Body of pancreas (tissue), 4 donors: ENCODE data around the gene FAM131C. TPM values are rescaled to one million over a fixed set of nuclear protein-coding genes. Genes with fewer than 3 reads are reported as not detected.
"Not testable (repeated sequence)": the region's sequence is repeated elsewhere in the genome, so short reads cannot be mapped to it uniquely, and the experiment has no call there.

Experiments
- ATAC-seq: fragments of 150-250 bp; one replicate; pipeline ENCODE4 v1.9.1; 2016
- DNase-seq, 4 donors: peaks; one replicate each; pipeline ENCODE4 v3.0.0-alpha.2; 2019
- H3K27ac ChIP-seq, 4 donors: fragments of 200-600 bp; sonication (generic); 1 replicate in 3 of 4; 2 replicates in 1 of 4; pipeline versions ENCODE4 v1.5.1 to v1.6.1; 2016 to 2019; ENCODE audit warnings: mild to moderate bottlenecking in 1 of 4, mixed read lengths in 1 of 4, moderate library complexity in 1 of 4
- H3K27me3 ChIP-seq, 2 donors: fragments of 200-600 bp; sonication (generic); one replicate each; pipeline ENCODE4 v1.6.0; 2016; ENCODE audit warnings: mild to moderate bottlenecking in 1 of 2
- H3K36me3 ChIP-seq, 2 donors: fragments of 200-600 bp; sonication (generic); replicated peaks in 1 of 2; 2 replicates each; pipeline ENCODE4 v1.5.1; 2016; ENCODE audit warnings: low read depth in 2 of 2; ENCODE audit not compliant: insufficient read depth in 1 of 2
- H3K4me1 ChIP-seq: fragments of 200-600 bp; sonication (generic); one replicate; pipeline ENCODE4 v1.6.0; 2016
- H3K4me3 ChIP-seq, 2 donors: fragments of 200-600 bp; sonication (generic); 1 replicate in 1 of 2; 2 replicates in 1 of 2; pipeline ENCODE4 v1.5.1; 2016 to 2019
- H3K9me3 ChIP-seq, 3 donors: fragments of 200-600 bp; sonication (generic); 1 replicate in 2 of 3; 2 replicates in 1 of 3; pipeline ENCODE4 v1.5.1; 2016
- POLR2A ChIP-seq, 3 donors: fragments of 450-650 bp; IDR thresholded peaks; one replicate each; pipeline ENCODE4 v1.6.1; 2016; ENCODE audit warnings: antibody characterized with exemption in 3 of 3, mild to moderate bottlenecking in 2 of 3
- WGBS, 2 donors: methylation state at CpG; one replicate each; pipeline ENCODE4 v1.1.5; 2017; 5-methylcytosine and 5-hydroxymethylcytosine counted together
- intact Hi-C: fragments of 100-400 bp; cut with DNase I; formaldehyde crosslinking; loops from one replicate; pipeline ENCODE4 v1.15.1; 2023
- total RNA-seq, 2 donors: library from RNA; depleted of rRNA; stranded (reverse); fragments of >200 nt; gene quantifications; one replicate each; pipeline ENCODE4 v1.1.0, GENCODE V29; 2016
- TF ChIP-seq, protein P1 (sequence below), 7 experiments: fragments of 450-650 bp in 4 of 7; fragments of 200-600 bp in 3 of 7; sonication (generic) in 3 of 7; IDR thresholded peaks; one replicate each; pipeline ENCODE4 v1.5.1; 2016 to 2019; ENCODE audit warnings: antibody characterized with exemption in 7 of 7

Gene FAM131C
- total RNA-seq, 2 donors from 2014 or later, result 4.2 TPM; not detected in 1

GRCh38 chr1:16032388-16033102 is 40.9 kb downstream of the FAM131C start:
- TF ChIP-seq, protein P1, sequence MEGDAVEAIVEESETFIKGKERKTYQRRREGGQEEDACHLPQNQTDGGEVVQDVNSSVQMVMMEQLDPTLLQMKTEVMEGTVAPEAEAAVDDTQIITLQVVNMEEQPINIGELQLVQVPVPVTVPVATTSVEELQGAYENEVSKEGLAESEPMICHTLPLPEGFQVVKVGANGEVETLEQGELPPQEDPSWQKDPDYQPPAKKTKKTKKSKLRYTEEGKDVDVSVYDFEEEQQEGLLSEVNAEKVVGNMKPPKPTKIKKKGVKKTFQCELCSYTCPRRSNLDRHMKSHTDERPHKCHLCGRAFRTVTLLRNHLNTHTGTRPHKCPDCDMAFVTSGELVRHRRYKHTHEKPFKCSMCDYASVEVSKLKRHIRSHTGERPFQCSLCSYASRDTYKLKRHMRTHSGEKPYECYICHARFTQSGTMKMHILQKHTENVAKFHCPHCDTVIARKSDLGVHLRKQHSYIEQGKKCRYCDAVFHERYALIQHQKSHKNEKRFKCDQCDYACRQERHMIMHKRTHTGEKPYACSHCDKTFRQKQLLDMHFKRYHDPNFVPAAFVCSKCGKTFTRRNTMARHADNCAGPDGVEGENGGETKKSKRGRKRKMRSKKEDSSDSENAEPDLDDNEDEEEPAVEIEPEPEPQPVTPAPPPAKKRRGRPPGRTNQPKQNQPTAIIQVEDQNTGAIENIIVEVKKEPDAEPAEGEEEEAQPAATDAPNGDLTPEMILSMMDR (IDR thresholded peaks at IDR 0.05), result peak; percentile 87 to 97 (median 96)
- no peak for TF ChIP-seq POLR2A (IDR thresholded peaks at IDR 0.05)
- Histone ChIP-seq H3K27ac (no peak overlapping the region), H3K9me3 (no peaks in the 10 kb centered on the region), H3K27me3 (no peaks in the 10 kb centered on the region), H3K36me3 (no peaks in the 10 kb centered on the region), H3K4me3 (no peak overlapping the region), H3K4me1 (no peaks in the 10 kb centered on the region)
- ATAC-seq, result peak; percentile 94
- DNase-seq, result peak; percentile 82 to 90 (median 88)
- intact Hi-C loops, result no loop called here
- 47 to 49% methylated on average over 10 to 16 of the region's 18 CpGs for WGBS, 2 donors

GRCh38 chr1:16031551-16031950 is 41.9 kb downstream of the FAM131C start:
- Histone ChIP-seq H3K36me3 (no peaks in the 10 kb centered on the region), H3K27me3 (no peaks in the 10 kb centered on the region), H3K4me3 (no peak overlapping the region), H3K27ac (no peak overlapping the region), H3K4me1 (peaks cover 9% of the 10 kb centered on the region), H3K9me3 (no peaks in the 10 kb centered on the region)
- TF ChIP-seq POLR2A (IDR thresholded peaks at IDR 0.05), result no peak
- TF ChIP-seq, protein P1 (IDR thresholded peaks at IDR 0.05), result no peak
- 20 to 81% methylated on average over 1 to 8 of the region's 8 CpGs for WGBS, 2 donors
- DNase-seq, result no peak
- no peak for ATAC-seq
- intact Hi-C loops, result no loop called here

GRCh38 chr1:16029288-16029687 is 44.2 kb downstream of the FAM131C start:
- Histone ChIP-seq H3K9me3 (no peaks in the 10 kb centered on the region), H3K4me3 (no peak overlapping the region), H3K4me1 (peaks cover 9% of the 10 kb centered on the region), H3K27me3 (no peaks in the 10 kb centered on the region), H3K36me3 (no peaks in the 10 kb centered on the region), H3K27ac (no peak overlapping the region)
- TF ChIP-seq, protein P1 (IDR thresholded peaks at IDR 0.05), result no peak
- no peak for TF ChIP-seq POLR2A (IDR thresholded peaks at IDR 0.05)
- ATAC-seq, result no peak
- DNase-seq, result no peak
- intact Hi-C loops, result no loop called here
- 71% methylated on average over 1 of the region's 1 CpG; no CpG with 5 or more reads in 1 of the 2 donors for WGBS, 2 donors

DNA sequence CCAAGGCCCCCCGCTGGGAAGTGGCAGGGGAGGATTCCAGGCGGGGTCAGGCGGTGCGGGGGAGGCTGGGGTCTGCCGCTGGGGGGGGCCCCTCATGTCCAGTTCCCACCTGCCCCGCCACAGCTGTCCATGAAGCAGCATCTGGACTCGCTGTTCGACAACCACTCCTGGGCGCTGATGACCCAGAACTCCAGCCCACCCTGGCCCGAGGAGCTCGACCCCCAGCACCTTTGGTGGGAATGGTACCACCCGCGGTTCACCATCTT is 44.5 kb downstream of the FAM131C start:
- WGBS, 2 donors, result 54% methylated on average over 13 of the region's 13 CpGs; no CpG with 5 or more reads in 1 of the 2 donors
- H3K4me1 ChIP-seq, intact Hi-C loops, DNase-seq, H3K27me3 ChIP-seq, H3K4me3 ChIP-seq, H3K36me3 ChIP-seq, H3K9me3 ChIP-seq, ATAC-seq, H3K27ac ChIP-seq: not testable (repeated sequence)

- peaks cover 9% of the 10 kb centered on the region for H3K4me1 ChIP-seq
- no peak overlapping the region for H3K27ac ChIP-seq
- H3K36me3 ChIP-seq, result no peaks in the 10 kb centered on the region
- H3K4me3 ChIP-seq, result no peak overlapping the region
- DNase-seq (no peak), ATAC-seq (no peak)
- WGBS, 2 donors, result 58 to 64% methylated on average over 18 of the region's 19 CpGs
- H3K9me3 ChIP-seq, result no peaks in the 10 kb centered on the region
- no peaks in the 10 kb centered on the region for H3K27me3 ChIP-seq
- TF ChIP-seq POLR2A (IDR thresholded peaks at IDR 0.05), result no peak
- TF ChIP-seq, protein P1 (IDR thresholded peaks at IDR 0.05), result no peak
- intact Hi-C loops, result no loop called here
Observed at GRCh38 chr1:16028237-16029002, 45.0 kb downstream of the FAM131C start.
